SH-SY5Y (cell line): ENCODE data around the gene STEAP2.

ENCODE experiments used
- GATA2 ChIP-seq: IDR thresholded peaks from 2 replicates; pipeline ENCODE4 v1.6.1; 2011; ENCODE audit warnings: mild to moderate bottlenecking, low read depth, low read length
- GATA3 ChIP-seq: IDR thresholded peaks from 2 replicates; pipeline ENCODE4 v1.6.1; 2011; ENCODE audit warnings: low read depth, mild to moderate bottlenecking, low read length, moderate library complexity

DNA sequence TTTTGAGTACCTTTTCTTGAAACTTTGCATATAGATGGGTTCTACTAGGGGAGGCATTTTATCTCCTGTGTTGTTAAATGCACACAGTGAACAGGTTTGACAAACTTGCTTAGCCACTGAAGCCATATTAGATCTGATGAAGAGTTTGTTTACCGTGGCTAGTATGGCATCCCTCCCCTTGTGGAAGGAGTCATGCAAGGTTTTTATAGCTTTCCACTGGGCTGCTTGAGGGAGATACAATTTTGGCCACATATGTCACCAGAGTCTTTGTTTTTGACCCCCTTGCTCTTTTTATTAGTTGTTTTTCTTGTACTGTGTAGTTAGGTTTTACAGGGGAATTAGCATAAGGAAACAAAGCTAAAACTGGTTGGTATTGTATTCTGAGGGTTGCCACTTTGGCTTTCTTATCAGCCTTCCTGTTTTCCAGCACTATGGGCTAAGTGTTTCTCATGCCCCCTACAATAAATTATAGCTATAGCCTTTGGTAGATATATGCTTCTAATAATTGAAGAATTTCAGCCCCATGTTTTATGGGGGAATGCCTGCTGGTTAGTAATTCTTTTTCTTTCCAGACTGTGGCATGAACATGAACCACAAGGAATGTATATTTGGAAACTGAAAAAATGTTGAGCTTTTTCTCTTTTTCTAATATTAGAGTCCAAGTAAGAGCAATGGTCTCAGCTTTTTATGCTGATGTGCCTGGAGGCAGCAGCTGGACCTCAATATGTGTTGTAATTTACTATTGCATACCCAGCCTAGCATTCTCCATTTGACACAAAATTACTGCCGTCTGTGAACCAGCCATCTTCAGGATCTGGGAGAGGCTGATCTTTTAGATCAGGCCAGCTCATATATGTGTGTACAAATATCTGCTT lies 18.4 kb upstream of the STEAP2 start:
- TF ChIP-seq GATA2 (no peak), GATA3 (no peak)
